ENCODE measurements around the gene EDN1.

DNA sequence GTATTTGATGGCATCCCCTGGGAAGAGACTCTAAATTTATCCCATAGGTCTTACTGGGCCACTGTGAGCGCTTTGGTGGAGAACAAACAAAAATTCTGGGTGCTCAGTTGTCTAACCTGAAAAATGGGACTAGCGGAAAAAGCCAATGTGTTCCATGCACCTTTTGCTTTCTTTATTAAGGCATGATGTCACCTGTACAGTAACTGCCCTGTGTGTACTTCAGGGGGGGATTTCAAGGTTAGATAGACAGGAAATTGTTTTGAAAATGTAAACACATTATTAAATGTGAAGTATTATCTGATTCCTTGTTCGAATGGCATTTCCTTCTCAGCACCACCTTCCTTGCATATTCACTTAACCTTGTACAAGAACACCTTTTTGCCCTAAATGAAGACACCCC, 1.2 kb upstream of the EDN1 start:
- TF ChIP-seq CTCF (optimal IDR thresholded peaks at IDR 0.05 in 1 of 3, IDR thresholded peaks at IDR 0.05 in 1 of 3, conservative IDR thresholded peaks at IDR 0.05 in 1 of 3; ENCODE audit: extremely low read depth in 1 of 3, insufficient read depth in 2 of 3, low read length in 3 of 3): no peak
- no peak for TF ChIP-seq EZH2 (IDR thresholded peaks at IDR 0.05; ENCODE audit: low read length)
